Endometrial microvascular endothelial cells (primary cell): ENCODE measurements around the gene NUDT8. TPM values are rescaled to one million over a fixed set of nuclear protein-coding genes. Genes with fewer than 3 reads are reported as not detected.
"Not testable (repeated sequence)": the region's sequence is repeated elsewhere in the genome, so short reads cannot be mapped to it uniquely, and the experiment has no call there.

Source experiments
- in situ Hi-C: cut with HindIII; loops from 2 replicates; pipeline ENCODE4 v1.10.0; 2017; ENCODE audit warnings: low sequenced_read_pairs, low pct_unique_long_range_greater_than_20kb; ENCODE audit errors: inconsistent ontology term
- total RNA-seq: library from RNA; depleted of rRNA; stranded (reverse); fragments of >200 nt; gene quantifications from one replicate; pipeline ENCODE4 v1.2.3, GENCODE V29; 2015; ENCODE audit errors: inconsistent ontology term

The NUDT8 gene
- total RNA-seq, 1 donor from 2014 or later: 12.9 TPM

DNA sequence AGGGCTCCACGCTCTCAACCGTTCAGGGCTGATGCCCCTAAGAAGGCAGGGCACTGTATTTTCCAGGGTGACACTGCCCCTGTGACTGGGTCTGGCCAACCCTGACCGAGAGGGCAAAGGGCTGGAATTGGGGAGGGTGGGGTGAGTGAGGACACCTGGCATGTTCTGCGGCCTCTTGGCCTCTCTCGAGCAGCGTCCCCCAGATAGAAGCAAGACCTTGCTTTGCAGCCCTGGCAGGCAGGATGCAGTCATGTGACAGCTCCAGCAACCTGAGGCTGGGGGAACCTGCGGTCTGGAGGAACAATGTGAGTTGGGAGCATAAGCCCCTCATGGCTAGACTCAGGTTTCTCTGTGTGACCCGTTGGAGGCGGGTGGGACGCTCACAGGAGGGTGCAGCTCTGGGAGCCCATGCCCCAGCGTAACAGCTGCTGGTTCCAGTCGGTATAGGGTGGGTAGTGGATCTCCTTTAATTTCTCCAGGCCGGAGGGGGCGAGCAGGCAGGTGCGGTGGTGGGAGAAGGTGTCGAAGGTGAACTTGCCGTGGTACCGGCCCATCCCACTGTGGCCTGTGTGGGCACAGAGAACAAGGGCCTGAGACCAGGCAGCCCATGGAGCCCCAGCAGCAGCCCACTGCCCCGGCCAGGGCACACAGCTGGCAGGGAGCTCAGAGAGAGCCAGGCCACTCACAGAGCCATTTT, 33.2 kb upstream of the NUDT8 start:
- in situ Hi-C loops: no loop called here

DNA sequence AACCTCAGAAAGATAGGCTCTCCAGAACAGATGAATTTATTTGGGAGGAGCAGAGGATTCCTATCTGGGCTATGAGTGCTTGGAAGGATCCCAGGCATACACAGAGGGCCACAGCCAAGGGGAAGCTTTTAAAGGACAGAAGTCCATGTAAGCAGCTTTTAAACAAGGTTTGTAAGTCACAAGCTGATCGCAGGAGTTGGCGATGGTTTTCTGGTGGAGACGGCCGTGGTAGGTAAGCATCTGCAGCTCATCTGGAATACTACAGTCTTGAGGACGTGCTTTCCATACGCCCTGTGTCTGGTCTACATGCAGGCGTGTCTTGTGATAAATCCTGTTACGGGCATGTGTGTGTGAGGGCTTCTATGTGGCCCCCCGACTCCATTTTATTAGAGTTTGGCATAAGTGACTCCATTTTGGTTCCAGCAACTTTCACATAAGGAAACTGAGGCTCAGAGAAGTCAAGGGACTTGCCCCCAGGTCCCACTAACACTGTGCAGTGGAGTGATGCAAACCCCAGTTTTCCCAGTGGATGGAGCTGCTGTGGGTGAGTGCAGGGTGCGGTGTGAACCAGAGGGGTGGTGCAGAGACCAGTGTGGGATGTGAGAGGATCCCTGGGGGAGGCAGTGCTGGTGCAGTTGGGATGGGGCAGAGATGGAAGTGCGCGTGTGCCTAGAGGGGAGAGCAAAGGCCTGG, 32.6 kb upstream of the NUDT8 start:
- in situ Hi-C loops: no loop called here

DNA sequence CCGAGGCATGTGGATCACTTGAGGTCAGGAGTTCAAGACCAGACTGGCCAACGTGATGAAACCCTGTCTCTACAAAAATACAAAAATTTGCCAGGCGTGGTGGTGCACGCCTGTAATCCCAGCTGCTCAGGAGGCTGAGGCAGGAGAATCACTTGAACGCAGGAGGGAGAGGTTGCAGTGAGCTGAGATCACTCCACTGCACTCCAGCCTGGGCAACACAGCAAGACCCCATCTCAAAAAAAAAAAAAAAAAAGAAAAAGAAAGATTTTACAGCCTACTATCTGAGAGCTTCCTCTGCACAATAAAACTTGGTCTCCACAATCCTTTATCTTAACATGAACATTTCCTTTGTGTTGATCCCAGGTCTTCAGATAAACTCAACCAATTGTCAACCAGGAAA, 31.0 kb upstream of the NUDT8 start:
- in situ Hi-C loops: not testable (repeated sequence)

DNA sequence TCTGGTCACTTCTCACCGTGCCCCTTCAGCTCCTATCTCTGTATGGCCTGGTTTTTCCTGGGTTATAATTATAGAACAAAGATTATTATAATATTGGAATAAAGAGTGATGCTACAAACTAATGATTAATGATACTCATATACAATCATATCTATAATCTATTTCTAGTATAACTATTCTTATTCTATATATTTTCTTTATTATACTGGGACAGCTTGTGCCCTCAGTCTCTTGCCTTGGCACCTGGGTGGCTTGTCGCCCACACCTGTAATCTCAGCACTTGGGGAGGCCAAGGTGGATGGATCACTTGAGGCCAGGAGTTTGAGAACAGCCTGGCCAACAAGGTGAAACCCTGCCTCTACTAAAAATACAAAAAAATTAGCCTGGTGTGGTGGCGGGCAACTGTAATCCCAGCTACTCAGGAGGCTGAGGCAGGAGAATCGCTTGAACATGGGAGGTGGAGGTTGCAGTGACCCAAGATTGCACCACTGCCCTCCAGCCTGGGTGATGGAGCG, 30.0 kb upstream of the NUDT8 start:
- in situ Hi-C loops: not testable (repeated sequence)

DNA sequence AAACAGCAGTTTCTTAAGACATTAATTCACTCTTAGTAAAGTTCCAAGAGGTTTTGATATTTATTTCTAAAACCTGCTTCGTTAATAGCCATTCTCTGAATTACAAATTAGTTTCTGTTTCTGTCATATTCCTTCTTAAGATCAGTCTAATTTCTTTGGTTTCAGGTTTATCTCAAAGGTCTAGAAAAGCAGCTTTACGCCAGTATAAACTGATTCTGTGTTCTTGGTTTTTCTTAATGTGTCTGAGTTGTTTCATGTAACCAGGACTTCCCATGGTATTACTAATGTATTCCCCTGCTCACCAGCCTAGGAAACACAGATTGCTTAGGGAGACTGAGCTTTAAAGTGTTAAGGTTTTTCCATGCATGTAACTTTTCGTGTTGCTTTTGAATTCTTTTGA, 27.6 kb upstream of the NUDT8 start:
- in situ Hi-C loops: no loop called here

DNA sequence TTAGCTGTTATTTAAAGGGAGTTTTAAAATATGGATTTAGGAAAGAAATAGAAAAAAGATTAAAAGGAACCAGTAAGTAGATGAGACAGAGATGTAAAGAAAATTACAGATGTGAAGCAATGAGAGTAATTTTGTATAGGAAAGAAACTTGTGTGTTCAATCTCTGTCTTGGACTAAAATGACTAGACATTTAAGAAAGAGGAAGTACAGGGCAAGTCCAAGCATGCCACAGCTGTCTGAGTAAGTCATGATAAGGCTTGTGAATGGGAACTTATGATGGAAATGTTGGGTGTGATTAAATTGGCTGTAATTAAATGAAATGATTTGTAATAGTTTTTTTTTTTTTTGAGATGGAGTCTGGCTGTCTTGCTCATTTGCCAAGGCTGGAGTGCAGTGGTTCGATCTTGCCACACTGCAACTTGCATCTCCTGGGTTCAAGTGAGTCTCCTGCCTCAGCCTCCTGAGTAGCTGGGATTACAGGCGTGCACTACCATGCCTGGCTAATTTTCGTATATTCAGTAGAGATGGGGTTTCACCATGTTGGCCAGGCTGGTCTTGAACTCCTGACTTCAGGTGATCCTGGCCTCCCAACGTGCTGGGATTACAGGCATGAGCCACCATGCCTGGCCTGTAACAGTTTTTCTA, 26.7 kb upstream of the NUDT8 start:
- in situ Hi-C loops: no loop called here

DNA sequence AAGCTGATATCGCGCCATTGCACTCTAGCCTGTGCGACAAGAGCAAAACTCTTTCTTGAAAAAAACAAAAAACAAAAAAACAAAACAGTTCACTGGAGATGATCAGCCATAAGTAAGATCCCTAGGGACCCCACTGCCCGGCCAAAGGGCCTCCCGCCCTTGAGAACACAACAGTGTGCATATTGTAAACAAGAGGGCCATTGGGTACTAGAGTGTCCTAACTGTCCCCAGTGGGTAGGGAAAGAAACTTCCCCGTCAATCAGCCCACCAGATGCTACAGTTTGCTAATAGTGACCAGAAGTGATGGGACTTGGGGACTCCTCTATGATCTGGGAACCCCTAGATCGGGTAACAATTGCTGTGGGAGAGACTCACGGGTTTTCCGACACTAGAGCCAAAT, 24.5 kb upstream of the NUDT8 start:
- in situ Hi-C loops: no loop called here

DNA sequence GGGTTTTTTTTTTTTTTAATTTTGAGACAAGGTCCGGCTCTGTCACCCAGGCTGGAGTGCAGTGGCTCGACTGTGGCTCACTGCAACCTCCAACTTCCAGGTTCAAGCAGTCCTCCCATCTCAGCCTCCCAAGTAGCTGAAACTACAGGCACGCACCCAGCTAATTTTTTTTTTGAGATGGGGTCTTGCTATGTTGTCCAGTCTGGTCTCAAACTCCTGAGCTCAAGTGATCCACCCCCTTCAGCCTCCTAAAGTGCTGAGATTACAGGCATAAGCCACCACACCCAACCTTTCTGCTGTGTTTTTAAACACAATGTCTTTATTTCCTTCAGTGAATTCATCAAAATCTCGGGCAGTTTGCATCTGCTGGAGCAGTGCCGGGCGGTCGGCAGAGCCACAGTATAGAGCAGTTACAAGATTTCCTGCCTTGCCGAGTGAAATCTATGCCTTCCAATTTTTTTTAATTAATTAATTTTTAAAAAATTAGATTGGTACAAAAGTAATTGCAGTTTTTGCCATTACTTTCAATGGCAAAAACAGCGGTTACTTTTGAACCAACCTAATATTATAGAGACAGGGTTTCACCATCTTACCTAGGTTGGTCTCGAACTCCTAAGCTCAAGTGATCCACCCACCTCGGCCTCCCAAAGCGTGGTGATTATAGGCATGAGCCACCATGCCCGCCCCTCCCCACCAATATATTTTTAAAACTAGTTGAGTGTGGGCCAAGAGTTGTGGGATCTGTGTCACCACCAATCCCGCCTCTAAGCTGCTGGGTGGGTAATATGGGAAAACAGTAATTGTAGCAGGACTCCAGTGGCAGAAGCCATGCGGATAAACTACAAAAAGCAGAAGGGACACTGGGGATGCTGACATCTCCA, 23.5 kb upstream of the NUDT8 start:
- in situ Hi-C loops: no loop called here

DNA sequence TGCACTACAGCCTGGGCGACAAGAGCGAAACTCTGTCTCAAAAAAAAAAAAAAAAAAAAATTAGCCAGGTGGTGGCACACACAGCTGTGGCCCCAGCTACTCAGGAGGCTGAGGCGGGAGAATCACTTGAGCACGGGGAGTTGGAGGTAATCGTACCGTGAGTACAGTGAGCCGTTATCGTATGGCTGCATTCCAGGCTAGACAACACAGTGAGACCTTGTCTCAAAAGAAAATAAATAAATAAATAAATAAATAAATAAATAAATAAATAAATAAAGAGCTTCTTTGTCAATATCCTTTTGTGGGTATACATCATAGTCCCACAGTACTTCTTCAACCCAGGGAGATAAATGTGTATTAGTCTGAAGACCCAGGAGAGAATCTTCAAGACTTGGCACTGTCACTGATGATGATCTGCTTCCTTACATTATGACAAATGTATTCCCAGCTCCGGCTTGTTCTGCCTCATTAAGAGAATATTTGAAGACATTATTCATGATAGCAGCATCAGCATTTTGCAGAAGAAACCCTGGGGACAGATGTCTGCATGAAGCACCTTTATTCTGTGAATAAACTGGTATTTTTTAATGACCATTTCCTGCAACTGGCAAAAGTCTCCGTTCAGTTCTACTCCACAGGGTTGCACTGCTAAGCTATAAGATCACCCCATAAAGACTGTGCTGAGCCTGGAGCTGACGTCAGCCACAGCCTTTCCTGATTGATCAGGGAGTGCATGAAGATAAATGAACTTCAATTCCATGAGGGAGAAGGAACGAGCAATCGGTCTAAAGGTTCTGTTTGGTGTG, 22.4 kb upstream of the NUDT8 start:
- in situ Hi-C loops: no loop called here

DNA sequence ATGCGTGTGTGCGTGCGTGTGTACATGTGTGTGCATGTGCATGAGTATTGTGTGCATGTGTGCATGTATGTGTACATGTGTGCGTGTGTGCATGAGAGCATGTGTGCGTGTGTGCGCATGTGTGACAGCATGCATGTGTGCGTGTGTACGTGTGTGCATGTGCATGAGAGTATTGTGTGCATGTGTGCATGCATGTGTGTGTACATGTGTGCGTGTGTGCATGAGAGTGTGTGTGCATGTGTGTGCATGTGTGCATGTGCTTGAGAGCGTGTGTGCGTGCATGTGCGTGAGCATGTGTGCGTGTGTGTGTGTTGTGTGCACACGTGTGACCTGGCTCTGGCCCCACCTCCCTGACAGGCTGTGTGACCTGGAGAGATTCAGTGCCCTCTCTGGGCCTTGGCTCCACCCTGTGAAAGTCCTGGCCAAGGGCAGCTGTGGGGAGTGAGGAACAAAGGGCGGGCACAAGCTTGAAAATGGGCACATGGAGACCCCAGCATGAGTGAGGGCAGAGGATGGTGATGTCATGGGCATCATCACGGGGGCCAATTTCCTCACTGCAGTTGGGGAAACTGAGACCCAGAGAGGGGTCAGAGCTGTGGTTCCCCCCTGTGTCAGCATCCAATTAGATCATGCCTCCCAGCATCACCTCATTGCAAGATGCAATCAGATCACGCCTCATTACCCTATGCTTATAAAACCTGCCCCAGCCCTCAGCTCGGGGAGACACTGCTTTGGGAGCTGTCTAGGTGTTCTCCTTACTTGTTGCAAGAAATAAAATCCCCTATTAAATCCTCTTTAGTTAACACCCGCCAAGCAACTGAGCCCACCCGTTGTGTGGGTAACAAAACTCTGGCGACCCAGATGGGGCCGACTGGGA, 20.1 kb upstream of the NUDT8 start:
- in situ Hi-C loops: no loop called here

DNA sequence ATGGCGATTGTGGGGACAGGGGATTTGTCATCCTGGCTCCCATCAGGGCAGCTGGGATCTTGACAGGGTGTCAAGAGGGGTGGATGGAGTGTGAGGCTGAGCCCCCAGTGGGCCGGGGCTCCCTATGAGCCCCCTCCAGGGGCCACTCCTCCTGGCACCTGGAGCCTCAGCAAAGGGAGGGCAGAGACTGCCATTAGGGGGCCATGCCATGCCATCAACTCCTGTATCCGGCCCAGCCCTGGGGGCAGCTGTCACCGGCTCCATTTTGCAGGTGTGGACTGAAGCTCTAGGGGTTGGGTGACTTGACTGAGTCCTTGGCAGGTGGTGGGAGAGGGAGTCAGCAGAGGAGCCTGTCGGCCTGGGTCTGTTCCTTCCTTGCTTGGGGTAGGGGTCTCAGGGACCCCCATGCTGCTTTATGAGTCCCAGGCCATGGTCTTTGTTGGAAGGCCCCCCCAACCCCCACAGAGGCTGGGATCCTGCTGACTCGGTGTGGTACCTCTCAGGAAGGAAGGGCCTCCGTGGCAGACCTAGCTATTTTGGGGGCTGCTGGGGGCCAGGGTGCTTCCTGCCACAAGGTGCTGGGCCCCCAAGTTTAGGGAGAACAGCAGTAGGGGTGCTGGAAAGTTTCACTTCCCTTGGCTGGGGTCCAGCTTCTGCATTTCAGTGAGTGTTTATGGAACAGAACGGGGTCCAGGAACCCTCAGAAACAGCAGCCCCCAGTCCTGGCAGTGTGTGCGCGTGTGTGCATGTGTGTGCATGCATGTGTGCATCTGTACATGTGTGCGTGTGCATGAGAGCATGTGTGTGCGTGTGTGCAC, 19.3 kb upstream of the NUDT8 start:
- in situ Hi-C loops: no loop called here

DNA sequence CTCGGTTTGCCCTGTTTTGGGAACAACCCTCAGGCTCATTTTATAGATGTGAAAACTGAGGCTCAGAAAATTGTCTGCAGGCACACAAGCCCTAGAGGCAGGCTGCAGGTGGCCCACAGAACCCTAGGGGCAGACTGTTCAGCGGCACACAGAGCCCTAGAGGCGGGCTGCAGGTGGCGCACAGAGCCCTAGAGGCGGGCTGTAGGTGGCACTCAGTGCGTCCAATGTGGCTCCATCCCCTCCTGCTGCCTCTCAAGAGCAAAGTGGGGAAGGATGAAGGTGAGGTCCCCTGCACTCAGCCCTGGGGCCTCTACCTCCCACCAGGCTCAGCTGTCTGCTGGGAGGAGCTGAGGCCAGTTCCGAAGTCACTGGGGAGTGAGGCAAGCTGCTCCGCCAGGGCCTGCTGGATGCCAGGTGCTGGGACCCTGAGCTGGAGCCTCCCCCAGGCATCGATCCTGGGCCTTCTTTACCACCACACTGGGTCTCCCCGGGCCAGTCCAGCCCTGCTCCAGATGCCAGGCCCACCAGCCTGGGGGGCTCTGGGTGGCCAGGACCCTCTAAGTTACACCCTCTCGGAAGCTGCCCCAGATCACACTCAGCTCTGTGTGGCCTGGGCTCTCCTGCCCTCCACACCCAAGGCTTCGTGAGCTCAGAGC, 18.5 kb upstream of the NUDT8 start:
- in situ Hi-C loops: no loop called here

DNA sequence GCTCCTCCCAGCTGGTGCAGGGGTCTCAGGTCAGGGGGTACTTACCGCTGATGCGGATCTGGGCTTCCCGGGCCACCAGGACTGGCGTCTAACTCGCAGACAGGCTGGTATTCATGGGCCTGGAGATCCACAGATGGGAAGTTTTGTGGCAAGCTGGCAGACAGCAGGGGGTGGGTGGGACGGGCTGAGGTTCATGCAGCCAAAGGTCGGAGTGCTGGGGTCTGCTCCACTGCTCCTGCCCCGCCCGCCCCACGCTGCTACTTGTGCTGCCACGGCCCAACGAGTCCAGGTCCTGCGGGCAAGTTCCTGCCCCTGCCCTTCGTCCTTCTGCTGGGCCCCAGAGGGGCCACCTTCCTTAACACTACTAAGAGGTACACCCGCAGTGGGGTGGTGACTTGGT, 17.7 kb upstream of the NUDT8 start:
- in situ Hi-C loops: no loop called here

DNA sequence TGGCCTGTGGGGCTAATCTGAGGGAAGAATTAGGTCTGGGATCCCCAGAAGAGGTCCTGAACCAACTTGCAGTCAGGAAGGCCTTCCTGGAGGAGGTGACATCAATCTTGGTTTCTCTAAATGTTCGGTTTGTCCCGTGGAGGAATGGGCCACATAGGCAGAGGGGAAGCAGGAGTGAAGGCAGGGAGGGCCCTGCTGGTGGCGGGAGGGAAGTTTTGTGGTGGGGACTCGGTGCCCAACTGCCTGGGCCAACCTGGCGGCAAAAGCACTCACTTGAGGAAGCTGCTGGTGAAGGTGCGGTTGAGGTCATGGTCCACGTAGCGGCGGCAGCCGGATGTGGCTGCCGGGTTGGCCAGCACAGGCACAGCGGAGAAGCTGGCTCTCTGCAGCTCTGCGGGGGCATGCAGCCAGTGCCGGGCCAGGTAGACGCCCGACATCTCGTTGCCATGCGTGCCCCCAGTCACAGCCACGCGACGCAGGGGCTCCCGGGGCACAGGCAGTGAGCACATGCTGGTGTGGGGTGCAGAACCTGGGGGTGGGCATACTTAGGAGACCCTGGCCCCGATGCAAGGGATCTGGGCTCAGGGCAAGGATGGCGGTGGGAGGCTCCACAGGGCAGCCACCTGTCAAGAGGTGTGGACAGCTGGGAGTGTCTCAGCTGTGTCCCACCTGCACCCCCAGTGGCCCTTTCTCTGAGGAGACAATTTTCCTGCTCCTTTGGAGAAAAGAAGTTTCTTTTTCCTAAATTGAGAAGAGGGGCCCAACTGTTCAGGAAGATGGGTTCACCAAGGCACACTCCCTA, 17.0 kb upstream of the NUDT8 start:
- in situ Hi-C loops: no loop called here
